ENCODE measurements around the gene TMEM217.

- no peak for TF ChIP-seq CTCF (IDR thresholded peaks at IDR 0.05)
- no peak for TF ChIP-seq POLR2A (IDR thresholded peaks at IDR 0.05)
These were observed 18.4 kb downstream of the TMEM217 start for GRCh38 chr6:37239526-37239925.

Measured in testis (tissue), 2 donors.